Mesodermal cell (in vitro differentiated cells): Measurements from ENCODE around the gene EHBP1L1.
"Not testable (repeated sequence)": the region's sequence is repeated elsewhere in the genome, so short reads cannot be mapped to it uniquely, and the experiment has no call there.

Experiments used
- H3K27ac ChIP-seq: 2 replicates; pipeline ENCODE4 v1.7.0; 2013; ENCODE audit warnings: mild to moderate bottlenecking, low read depth, low read length, moderate library complexity; ENCODE audit not compliant: severe bottlenecking
- H3K36me3 ChIP-seq: 2 replicates; pipeline ENCODE4 v1.7.1; 2013; ENCODE audit warnings: mild to moderate bottlenecking, low read length, moderate library complexity; ENCODE audit not compliant: control insufficient read depth, insufficient read depth
- H3K4me1 ChIP-seq: one replicate; pipeline ENCODE4 v1.7.1; 2013; ENCODE audit warnings: mild to moderate bottlenecking, low read length; ENCODE audit not compliant: insufficient read depth, control insufficient read depth, poor library complexity, severe bottlenecking
- H3K4me3 ChIP-seq: 2 replicates; pipeline ENCODE4 v1.7.0; 2013; ENCODE audit warnings: low read length, control low read depth, mild to moderate bottlenecking; ENCODE audit not compliant: insufficient read depth, poor library complexity, severe bottlenecking; ENCODE audit errors: extremely low read depth
- H3K9me3 ChIP-seq: 2 replicates; pipeline ENCODE4 v1.7.1; 2013; ENCODE audit warnings: mild to moderate bottlenecking, low read length, moderate library complexity; ENCODE audit not compliant: control insufficient read depth
- WGBS, 2 experiments: methylation state at CpG; one replicate each; pipeline ENCODE4 v1.1.5; 2013; ENCODE audit warnings: missing lambda C conversion rate in 2 of 2; ENCODE audit not compliant: insufficient coverage in 2 of 2; 5-methylcytosine and 5-hydroxymethylcytosine counted together

Gene EHBP1L1

DNA sequence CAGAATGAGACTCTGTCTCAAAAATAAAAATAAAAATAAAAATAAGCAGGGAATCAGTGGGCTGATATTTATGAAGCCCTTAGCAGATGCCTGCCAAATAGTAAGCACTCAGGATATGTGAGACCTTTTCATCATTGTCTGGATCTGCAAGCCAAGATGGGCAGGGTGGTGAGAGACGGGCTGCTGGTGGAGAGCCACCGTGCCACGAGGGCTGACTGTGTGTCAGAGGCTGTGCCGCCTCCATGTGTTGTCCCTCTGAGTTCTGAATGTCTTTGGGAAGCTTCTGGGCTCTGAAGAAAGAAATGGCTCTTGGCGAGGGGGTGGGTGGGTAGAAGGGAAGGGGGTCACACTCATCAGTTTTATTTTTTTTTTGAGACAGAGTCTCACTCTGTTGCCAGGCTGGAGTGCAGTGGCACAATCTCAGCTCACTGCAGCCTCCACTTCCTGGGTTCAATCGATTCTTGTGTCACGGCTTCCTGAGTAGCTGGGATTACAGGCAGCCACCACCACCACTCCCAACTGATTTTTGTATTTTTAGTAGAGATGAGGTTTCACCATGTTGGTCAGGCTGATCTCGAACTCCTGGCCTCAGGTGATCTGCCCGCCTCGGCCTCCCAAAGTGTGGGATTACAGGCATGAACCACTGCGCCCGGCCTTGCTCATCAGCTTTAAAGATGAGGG, 10.8 kb upstream of the EHBP1L1 start:
- WGBS, 2 experiments, result 90 to 98% methylated on average over 6 to 9 of the region's 12 CpGs
- peaks cover 21% of the 10 kb centered on the region for H3K4me1 ChIP-seq
- H3K4me3 ChIP-seq, H3K27ac ChIP-seq, H3K9me3 ChIP-seq, H3K36me3 ChIP-seq: not testable (repeated sequence)

- 82% methylated on average over 4 to 5 of the region's 7 CpGs for WGBS, 2 experiments
- H3K4me1 ChIP-seq, result peaks cover 13% of the 10 kb centered on the region
Measured at GRCh38 chr11:65565624-65566453, 10.0 kb upstream of the EHBP1L1 start.

DNA sequence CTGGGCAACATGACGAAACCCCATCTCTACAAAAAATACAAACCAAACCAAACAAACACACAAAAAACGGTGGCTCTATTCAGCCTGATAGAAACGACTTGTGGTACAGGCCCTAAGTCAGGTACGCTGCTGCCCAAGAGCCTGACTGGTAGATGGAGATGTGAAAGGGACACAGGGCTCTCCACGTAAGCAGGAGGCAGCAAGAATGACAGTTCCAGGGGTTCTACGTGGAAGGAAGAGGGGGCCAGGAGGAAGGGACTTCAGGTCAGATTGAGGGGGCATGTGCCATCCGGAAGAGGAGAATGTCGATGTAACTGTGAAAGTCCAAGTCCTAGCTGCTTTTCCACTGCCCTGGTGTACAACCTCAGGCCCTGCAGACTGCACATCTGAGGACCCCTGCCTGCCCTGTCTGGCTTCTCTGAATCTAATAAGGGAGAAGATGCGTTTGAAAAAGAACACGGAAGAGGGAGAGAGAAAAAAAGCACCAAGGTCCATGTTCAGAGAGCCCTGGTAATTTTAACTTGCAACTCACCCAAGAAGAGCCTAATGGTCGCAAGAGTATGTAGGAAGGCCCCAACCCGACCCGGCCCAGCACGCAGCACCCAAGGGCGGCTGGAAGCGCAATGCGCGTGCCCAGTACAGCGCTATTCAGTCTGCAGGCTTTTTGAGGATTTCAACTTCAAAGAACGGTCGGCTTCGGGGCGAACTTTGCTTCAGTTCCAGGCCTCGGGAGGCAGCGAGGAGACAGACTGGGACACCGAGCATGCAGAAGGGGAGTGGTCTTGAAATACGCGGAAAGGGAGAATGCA, 6.5 kb upstream of the EHBP1L1 start:
- WGBS, 2 experiments, result 15 to 20% methylated on average over 26 of the region's 28 CpGs
- Histone ChIP-seq H3K27ac (peak overlapping the region; percentile 87), H3K4me3 (peak overlapping the region; percentile 96), H3K36me3 (peaks cover 12% of the 10 kb centered on the region), H3K9me3 (no peaks in the 10 kb centered on the region), H3K4me1 (peaks cover 27% of the 10 kb centered on the region)

More at GRCh38 chr11:65565624-65566453, 10.0 kb upstream of the EHBP1L1 start:
- Histone ChIP-seq H3K27ac (no peak overlapping the region), H3K4me3 (no peak overlapping the region), H3K9me3 (no peaks in the 10 kb centered on the region), H3K36me3 (no peaks in the 10 kb centered on the region)

- WGBS, 2 experiments, result 0% methylated on average over 57 to 77 of the region's 89 CpGs
- Histone ChIP-seq H3K27ac (peak within 1 kb of the TSS; percentile 87), H3K4me3 (peak within 1 kb of the TSS; percentile 96), H3K36me3 (peaks cover 12% of the 10 kb centered on the region), H3K4me1 (peaks cover 35% of the 10 kb centered on the region), H3K9me3 (no peaks in the 10 kb centered on the region)
Measured at GRCh38 chr11:65569973-65570918, 5.6 kb upstream of the EHBP1L1 start, which contains the start of gene ZNRD2. ZNRD2 (plus strand) TSS chr11:65570477; CDS start chr11:65570492, 15 bp downstream.

DNA sequence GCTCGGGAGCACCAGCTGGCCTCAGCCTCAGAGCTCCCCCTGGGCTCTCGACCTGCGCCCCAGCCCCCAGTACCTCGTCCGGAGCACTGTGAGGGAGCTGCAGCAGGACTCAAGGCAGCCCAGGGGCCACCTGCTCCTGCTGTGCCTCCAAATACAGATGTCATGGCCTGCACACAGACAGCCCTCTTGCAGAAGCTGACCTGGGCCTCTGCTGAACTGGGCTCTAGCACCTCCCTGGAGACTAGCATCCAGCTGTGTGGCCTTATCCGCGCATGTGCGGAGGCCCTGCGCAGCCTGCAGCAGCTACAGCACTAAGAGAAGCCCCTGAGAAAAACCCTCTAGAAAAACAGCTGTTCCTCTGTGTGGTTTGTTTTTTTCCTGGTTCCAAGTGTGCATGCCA, 4.4 kb upstream of the EHBP1L1 start:
- Histone ChIP-seq H3K27ac (no peak overlapping the region), H3K4me1 (peaks cover 42% of the 10 kb centered on the region)
- 92 to 94% methylated on average over 8 of the region's 9 CpGs for WGBS, 2 experiments

DNA sequence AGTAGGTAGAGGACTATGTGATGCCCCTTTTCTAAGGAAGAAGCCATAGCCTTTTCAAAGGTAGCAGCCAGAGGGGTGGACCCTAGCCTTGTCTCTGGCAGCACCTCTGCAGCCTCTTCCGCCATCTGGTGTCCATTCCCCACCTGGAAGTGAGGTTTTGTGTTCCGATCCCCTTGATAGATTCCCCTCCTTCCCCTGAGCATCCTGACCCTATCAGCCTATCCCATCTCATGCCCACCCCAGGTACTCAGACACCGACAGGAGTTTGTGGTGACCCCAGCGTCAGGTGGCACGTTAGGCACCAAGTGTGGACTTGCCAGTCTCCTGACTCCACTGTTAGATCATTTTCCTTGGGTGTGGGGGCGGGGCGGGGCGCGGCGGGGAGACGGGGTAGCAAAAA, 3.9 kb upstream of the EHBP1L1 start:
- Histone ChIP-seq H3K27ac (peak overlapping the region; percentile 64), H3K4me3 (peak overlapping the region; percentile 44), H3K4me1 (peaks cover 47% of the 10 kb centered on the region), H3K9me3 (no peaks in the 10 kb centered on the region), H3K36me3 (peaks cover 12% of the 10 kb centered on the region)
- 9 to 16% methylated on average over 8 to 11 of the region's 11 CpGs for WGBS, 2 experiments

More for the DNA sequence above, 4.4 kb upstream of the EHBP1L1 start:
- peak overlapping the region; percentile 96 for H3K4me3 ChIP-seq
- H3K36me3 ChIP-seq, result peaks cover 12% of the 10 kb centered on the region
- H3K9me3 ChIP-seq, result no peaks in the 10 kb centered on the region

DNA sequence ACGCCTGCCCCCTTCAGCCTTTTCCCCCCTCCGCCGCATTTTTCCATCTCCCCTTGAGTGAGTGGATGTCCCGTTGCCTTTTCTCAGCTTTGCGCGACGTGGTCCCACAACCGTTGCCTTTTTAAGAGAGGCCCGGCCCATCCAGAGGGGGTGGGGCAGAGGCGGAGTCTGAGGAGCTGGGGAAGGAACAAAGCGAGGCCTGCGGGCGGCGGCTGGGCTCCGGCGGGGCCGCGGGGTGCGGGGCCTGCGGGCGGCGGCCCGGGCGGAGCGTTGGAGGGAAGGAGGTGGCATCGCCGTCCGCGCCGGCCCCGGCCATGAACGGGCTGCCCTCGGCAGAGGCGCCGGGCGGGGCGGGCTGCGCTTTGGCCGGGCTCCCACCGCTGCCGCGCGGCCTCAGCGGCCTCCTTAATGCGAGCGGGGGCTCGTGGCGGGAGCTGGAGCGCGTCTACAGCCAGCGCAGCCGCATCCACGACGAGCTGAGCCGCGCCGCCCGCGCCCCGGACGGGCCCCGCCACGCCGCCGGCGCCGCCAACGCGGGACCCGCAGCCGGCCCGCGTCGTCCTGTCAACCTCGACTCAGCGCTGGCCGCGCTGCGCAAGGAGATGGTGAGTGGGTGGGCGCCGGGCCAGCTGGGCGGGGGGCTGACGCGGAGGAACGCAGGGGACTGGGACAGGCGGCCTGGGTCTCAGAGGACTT, 3.3 kb upstream of the EHBP1L1 start, which contains the start of gene FAM89B:
FAM89B (plus strand) TSS at position 183 of the 696 bp plus-strand sequence; CDS start at position 315, 132 bp downstream.
- WGBS, 2 experiments, result 0 to 1% methylated on average over 48 to 62 of the region's 86 CpGs
- Histone ChIP-seq H3K27ac (peak within 1 kb of the TSS; percentile 64), H3K4me1 (peaks cover 53% of the 10 kb centered on the region)

GRCh38 chr11:65573391-65574079, 2.3 kb upstream of the EHBP1L1 start:
- Histone ChIP-seq H3K36me3 (peaks cover 12% of the 10 kb centered on the region), H3K9me3 (no peaks in the 10 kb centered on the region), H3K4me1 (peaks cover 55% of the 10 kb centered on the region), H3K27ac (peak overlapping the region; percentile 41), H3K4me3 (peak overlapping the region; percentile 44)
- 86 to 89% methylated on average over 18 to 22 of the region's 22 CpGs for WGBS, 2 experiments

More for the DNA sequence above, 3.3 kb upstream of the EHBP1L1 start, which contains the start of gene FAM89B:
- Histone ChIP-seq H3K9me3 (no peaks in the 10 kb centered on the region), H3K36me3 (peaks cover 12% of the 10 kb centered on the region), H3K4me3 (peak within 1 kb of the TSS; percentile 96)
